Fibroblast of skin of back (primary cell): Measurements from ENCODE around the gene CTXN2. TPM values are rescaled to one million over a fixed set of nuclear protein-coding genes. Genes with fewer than 3 reads are reported as not detected.

Experiments used
- DNase-seq: peaks from one replicate; pipeline ENCODE4 v3.0.0-alpha.2; 2013
- polyA plus RNA-seq, 2 experiments: library from polyadenylated mRNA; unstranded; fragments of 120-200 nt; gene quantifications; one replicate each; pipeline ENCODE4 v1.2.1, GENCODE V29; 2013; ENCODE audit not compliant: insufficient read length in 2 of 2

CTXN2 gene
- polyA plus RNA-seq (2013, experiment 1 of 2; ENCODE audit: insufficient read length): not detected
- not detected for polyA plus RNA-seq (2013, experiment 2 of 2; ENCODE audit: insufficient read length)

DNA sequence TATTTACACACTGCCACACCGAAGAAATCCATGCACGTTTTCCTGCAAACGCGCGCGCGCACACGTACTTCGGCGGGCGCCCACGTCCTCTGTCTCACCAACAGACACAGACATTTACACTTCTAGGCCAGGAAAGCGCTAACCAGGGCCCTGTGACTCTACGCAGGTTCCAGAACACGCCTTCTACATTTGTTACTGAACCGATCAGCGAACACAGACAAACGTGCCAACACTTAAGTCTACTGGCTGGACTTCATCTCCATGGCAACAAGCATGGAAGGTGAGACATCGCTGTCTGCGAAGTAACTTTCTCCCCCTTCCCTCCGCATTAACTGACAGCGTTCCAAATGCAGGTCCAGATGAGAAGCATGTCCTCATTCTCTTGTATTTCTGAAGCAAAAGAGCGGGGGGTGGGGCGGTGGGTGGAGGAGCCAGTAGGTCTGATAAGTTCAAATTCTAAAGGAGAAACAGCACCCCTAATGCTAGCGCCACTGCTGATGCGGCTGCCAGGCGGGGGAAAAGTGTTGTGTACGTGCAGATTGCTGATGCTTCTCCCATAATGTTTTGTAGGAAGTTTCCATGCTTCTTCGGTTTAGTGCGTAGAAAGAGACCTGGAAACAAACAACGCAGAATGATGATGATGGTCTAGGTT lies at the start of gene CTXN2:
TSS of gene CTXN2 (plus strand) at position 92 of the 652 bp plus-strand sequence. CDS start 9,636 bp downstream, outside the sequence.
- no peak for DNase-seq

- DNase-seq: peak; percentile 56
Measured at GRCh38 chr15:48143856-48144255, 47.6 kb upstream of the CTXN2 start.

DNA sequence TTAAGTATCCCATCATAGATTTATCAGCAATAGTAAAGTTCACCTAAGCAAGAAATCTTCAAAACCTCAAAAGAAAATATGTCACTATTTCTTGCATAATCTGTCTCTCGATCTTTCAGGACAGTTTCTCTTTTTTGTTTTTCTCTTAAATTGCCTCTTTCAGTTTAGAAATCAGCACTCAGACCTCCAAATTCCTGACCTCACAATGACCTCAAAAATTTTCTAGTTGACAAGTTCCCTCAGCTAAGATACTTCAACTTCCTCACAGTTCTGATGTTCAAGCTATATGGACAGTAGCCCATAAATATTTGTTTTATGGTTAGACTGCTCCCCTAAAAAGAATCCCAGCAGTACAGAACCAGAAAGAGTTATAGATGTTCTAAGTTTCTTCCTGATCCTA lies 46.6 kb upstream of the CTXN2 start:
- DNase-seq: peak; percentile 26

GRCh38 chr15:48145923-48146322 lies 45.5 kb upstream of the CTXN2 start:
- no peak for DNase-seq

- DNase-seq: peak; percentile 37
Measured at GRCh38 chr15:48147358-48147757, 44.1 kb upstream of the CTXN2 start.

DNA sequence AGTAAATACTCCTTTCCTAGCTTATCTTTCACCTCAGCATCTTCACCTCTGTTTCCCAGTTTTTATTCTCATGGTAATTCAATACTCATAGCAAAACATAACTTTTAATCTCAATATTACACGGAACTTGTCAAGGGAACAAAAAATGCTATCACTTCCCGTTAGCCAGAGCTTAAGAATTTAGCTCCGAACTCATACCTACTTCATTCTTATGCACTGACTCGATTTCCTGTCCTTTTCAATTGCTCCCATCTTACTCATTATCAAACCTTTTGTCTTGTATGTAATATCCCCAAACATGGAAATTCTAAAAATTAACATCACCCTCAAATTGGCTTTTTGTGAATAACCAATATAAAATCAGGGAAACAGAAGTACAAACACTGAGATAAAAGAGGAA lies 41.6 kb upstream of the CTXN2 start:
- DNase-seq: peak; percentile 88

GRCh38 chr15:48153526-48153925 lies 37.9 kb upstream of the CTXN2 start:
- DNase-seq: no peak

DNA sequence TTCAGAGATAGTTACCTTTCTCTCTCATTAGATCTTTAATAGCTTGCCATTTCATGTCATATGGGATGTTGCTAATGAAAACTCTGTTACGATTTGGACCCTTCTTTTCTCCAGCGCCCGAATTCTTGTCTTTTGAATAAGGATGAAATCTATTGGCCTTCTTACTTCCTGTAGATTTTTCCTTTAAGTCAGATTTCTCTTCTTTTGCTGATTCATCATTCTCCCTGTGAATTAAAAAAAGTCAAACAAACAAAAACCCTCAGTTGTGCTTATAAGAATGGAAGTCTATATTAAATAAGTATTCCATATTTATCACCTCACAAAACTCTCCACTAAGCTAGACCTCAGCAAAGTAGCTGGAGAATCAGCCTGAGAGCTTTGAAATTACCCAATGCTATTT lies 22.8 kb upstream of the CTXN2 start:
- DNase-seq: no peak

- DNase-seq: no peak
Measured at GRCh38 chr15:48170981-48171380, 20.5 kb upstream of the CTXN2 start.

DNA sequence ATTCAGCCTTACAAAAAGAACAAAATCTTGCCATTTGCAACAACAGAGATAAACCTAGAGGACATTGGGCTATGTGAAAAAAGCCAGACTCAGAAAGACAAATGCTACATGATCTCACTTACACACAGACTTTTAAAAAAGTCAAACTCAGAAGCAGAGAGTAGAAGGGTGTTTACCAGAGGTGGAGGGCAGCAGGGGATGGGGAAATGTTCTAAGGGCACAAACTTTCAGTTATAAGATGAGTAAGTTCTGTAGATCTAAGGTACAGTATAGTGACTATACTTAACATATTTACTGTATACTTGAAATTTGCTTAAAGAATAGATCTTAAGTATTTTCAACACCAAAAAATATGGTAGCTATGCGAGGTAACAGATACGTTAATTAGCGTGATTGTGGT lies 16.3 kb upstream of the CTXN2 start:
- no peak for DNase-seq

- DNase-seq: peak; percentile 11
Measured at GRCh38 chr15:48176112-48176511, 15.4 kb upstream of the CTXN2 start.

- no peak for DNase-seq
Measured at GRCh38 chr15:48176957-48177356, 14.5 kb upstream of the CTXN2 start.

- DNase-seq: peak; percentile 64
Measured at GRCh38 chr15:48177383-48177765, 14.1 kb upstream of the CTXN2 start.

GRCh38 chr15:48177766-48178647 lies 13.5 kb upstream of the CTXN2 start, which contains the start of gene MYEF2:
TSS of gene MYEF2 (minus strand) at chr15:48178295. CDS start at chr15:48178237, 58 bp downstream.
- peak; percentile 76 for DNase-seq

GRCh38 chr15:48178648-48178931 lies 12.9 kb upstream of the CTXN2 start:
- no peak for DNase-seq

DNA sequence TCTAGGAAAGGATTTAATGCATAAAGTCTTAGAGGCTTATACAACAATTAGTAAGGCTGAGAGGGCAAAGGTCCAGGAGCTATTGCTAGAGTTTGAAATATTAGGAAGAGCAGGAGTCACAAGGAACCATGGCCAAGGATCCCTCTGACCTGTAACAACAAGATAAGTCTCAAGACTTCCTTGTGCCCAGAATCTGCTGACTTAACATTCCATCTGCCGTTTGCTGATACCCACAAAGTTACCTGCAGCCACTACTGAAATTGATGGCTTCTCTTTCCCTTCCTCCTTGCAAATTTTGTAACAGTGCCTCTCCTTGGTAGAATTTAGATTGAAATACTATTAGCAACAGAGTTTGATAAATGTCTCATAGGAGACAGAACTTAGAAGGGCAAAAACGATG lies 8.7 kb upstream of the CTXN2 start:
- DNase-seq: no peak

- DNase-seq: no peak
Measured at GRCh38 chr15:48185529-48185928, 5.9 kb upstream of the CTXN2 start.

GRCh38 chr15:48186271-48186670 lies 5.2 kb upstream of the CTXN2 start:
- DNase-seq: no peak

GRCh38 chr15:48190932-48191573 lies 412 bp upstream of the CTXN2 start:
- peak; percentile 78 for DNase-seq

- no peak for DNase-seq
Measured at GRCh38 chr15:48202068-48202467, 10.6 kb downstream of the CTXN2 start.

DNA sequence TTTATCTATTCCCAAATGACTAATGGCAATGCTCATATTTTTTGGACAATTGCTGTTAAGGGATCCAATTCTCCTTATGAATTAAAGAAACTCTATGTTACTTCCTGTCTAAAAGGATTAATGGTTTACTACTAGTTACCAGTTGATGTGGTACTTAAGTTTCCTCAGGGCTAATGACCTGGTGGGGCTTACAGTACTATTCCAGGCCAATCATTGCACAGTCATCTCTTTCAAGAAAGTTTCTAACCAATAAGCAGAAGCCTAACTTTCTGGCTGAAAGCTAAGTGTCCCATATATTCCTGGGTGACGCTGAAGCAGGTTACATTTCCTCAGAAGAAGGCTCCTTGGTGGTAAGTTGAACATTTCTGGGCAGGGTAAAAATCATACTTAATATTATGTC lies 14.5 kb downstream of the CTXN2 start, which contains the start of gene SLC12A1:
TSS of gene SLC12A1 (plus strand) at position 322 of the 400 bp plus-strand sequence. CDS start 1,418 bp downstream, outside the sequence.
- no peak for DNase-seq

- no peak for DNase-seq
Measured at GRCh38 chr15:48221261-48221660, 29.8 kb downstream of the CTXN2 start.

DNA sequence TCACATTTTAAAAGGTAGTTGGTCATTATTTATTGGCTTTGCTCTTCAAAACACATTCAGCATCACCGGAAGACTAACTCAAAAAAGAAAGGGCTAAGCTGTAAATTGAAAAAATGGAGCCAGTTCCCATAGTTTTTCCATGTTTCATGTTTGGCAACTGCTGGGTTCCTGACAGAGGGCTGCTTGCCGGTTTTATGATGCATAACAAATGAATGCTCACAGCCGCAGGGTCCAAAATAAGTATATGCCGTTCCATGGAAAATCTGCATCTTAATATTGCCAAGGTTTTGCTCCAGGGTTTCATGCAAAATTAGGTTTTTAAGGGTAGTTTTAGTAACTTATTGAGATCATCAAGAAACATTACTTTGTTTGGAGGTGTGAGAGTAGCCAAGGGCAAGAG lies 30.4 kb downstream of the CTXN2 start:
- no peak for DNase-seq
